LNCaP clone FGC (cell line): ENCODE measurements around the gene SLAMF6.
"Not testable (repeated sequence)": the region's sequence is repeated elsewhere in the genome, so short reads cannot be mapped to it uniquely, and the experiment has no call there.

Experiments
- DNase-seq: peaks from one replicate; pipeline ENCODE4 v3.0.0-alpha.2; 2011; ENCODE audit warnings: low read depth
- H3K4me3 ChIP-seq: 2 replicates; pipeline ENCODE4 v1.5.1; 2011; ENCODE audit warnings: mild to moderate bottlenecking, low read depth, low read length, control low read depth
- CTCF ChIP-seq: IDR thresholded peaks from 2 replicates; pipeline ENCODE4 v1.5.1; 2012; ENCODE audit warnings: mild to moderate bottlenecking; ENCODE audit not compliant: control insufficient read depth, insufficient read depth; ENCODE audit errors: extremely low read depth

The SLAMF6 gene

DNA sequence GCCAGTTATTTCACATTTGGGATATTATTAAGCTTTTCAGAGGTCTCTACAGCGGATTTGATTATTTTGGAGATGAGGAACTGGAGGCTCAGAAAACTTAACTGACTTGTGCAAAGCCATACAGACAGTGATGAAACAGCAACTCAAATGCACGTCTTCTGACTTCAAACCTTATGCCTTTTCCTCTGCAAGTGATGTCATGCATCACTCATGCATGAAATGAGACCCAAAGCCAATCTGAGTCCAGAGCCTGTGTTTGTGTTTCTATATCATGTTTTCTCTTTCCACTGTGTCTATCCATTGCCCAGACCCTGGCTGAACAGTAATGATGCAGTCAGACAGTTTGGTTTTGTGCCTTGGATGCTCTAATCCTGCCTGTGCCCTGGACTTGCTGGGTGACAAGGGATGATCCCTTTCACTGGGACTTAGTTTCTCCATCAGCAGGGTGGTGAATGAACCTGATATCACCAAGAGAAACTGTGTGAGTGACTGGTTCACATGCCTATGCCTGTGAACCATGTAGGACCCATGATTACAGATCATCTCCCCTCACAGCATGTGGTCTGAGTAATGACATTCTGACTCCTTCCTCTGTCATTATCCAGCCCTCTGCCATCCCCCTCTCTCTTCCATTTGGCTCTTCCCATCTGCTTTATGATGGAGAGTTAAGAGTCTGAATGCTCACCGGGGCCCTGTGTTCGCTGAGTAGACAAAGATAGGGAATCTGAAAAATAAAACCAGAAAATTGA, 33.4 kb downstream of the SLAMF6 start:
- no peak for DNase-seq
- no peak overlapping the region for H3K4me3 ChIP-seq
- no peak for TF ChIP-seq CTCF

DNA sequence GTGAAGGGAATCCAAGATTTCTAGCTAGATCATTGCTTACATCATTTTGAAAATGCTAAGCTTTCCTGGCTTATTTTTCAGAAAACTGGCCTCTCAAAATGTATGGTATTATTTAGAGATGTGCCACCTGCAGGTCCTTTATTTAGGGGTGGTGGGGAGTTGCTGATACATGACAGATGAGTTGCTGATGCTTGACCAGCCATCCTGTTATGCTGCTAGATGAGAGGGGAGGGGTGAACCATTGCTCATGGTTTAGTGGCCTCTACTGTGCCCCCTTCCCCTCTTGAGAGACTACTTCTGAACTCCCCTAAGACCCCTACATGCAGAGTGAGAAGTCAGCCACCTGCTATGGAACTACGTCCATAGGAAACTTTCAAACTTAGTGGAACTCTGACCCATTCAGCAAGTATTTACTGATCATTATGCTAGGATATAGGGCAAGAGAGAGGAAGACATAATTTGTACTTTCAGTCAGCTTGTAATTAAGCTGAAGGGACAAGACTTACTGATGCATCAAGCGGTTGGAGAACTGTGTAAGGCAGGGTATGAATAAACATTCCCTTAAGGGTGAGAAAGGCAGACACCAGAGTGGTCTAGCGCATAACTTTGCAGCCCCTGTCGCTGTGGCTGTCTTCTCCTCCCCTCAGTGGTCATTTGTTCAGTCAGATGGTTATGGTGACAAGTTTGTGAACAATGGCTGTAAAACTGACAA, 34.6 kb downstream of the SLAMF6 start:
- TF ChIP-seq CTCF: no peak
- no peak for DNase-seq
- H3K4me3 ChIP-seq: no peak overlapping the region

GRCh38 chr1:160486453-160486852, 36.6 kb downstream of the SLAMF6 start:
- H3K4me3 ChIP-seq: no peak overlapping the region
- TF ChIP-seq CTCF: no peak
- DNase-seq: no peak

DNA sequence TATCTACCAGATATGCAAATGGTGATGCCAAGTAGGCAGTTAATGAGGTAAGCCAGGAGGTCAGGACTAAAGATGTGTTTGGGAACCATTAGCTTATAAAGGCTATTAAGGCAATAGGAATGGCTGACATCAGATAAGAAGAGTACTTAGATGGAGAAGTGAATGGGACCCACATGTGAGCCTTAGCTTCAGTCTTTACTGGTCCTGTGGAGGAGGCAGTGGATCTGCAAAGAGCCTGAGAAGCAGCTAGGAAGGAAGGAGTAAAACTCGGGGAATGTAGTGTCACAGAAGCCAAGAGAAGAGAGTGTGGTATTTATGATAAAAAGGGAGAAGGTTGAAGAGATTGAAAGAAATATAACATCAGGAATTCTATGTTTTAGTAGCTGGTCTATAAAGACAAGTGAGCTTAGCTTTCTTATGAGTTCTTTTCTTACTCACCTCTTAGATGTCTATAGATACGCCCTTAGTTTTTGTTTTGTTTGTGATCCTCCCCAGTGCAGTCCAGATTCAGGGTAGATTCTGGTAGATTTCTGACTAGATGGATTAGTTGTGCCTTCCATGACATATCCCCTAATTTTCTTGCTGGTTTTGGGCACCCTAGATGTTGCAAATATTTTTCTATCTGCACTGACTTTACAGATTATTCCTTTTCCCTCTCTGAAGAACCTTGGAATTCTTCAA, 39.4 kb downstream of the SLAMF6 start:
- no peak overlapping the region for H3K4me3 ChIP-seq
- TF ChIP-seq CTCF: no peak
- DNase-seq: no peak

DNA sequence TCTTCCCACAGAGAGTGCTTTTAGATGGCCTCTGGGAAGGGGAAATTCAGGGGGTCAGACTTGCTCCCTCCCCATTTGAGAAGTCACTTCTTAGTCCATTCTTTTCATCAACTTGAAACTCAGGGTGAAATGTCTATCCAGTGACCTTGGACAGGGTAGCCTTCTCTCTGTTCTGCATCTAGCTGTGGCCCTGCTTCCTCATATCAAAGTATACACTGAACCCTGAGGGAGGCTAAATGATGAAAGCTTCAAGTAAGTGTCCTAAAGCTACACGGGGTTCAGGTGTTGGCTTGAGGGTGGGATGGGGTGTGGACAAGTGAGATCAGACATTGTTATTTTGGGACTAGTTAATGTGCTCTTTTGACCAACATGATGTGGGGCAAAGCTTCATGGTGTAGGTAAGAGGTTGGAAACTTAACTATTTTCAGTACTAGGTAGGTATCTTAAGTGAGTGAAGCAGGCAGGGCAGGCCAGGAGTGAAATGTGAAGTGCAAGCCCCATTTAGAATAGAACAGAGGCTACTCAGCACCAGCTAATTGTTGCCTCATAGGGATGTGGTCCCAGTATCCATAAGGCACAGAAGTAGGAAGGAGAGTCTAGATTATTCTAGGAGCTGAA, 41.0 kb downstream of the SLAMF6 start:
- no peak overlapping the region for H3K4me3 ChIP-seq
- no peak for TF ChIP-seq CTCF
- no peak for DNase-seq

GRCh38 chr1:160480781-160481180, 42.3 kb downstream of the SLAMF6 start:
- DNase-seq, H3K4me3 ChIP-seq: not testable (repeated sequence)

DNA sequence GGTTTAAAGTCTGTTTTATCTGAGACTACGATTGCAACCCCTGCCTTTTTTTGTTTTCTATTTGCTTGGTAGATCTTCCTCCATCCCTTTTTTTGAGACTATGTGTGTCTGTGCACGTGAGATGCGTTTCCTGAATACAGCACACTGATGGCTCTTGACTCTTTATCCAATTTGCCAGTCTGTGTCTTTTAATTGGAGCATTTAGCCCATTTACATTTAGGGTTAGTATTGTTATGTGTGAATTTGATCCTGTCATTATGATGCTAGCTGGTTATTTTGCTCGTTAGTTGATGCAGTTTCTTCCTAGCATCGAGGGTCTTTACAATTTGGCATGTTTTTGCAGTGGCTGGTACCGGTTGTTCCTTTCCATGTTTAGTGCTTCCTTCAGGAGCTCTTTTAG, 44.0 kb downstream of the SLAMF6 start:
- not testable (repeated sequence) for H3K4me3 ChIP-seq, DNase-seq
